Measurements from ENCODE around the gene PVALEF.

DNA sequence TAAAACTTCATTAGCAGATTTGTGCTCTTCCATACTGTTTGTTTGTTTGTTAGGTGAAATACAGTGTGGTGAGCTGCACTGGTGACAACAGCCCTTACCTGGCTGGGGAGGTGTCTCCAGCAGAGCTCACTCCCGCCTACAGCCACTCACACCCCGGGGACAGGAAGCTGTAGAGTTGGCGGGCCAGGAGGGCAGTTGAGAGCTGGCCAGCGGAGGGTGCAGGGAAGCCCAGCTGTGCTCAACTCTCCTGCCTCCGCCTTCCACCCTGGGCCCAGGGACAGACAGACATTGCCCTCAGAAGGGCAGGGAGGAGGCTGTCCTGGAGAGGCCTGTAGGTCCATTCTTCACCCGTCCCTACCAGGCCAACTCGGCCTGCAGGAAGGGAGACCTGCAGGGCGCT, 48.6 kb upstream of the PVALEF start:
- no peak for TF ChIP-seq EZH2phosphoT487 (IDR thresholded peaks at IDR 0.05; ENCODE audit: insufficient read depth, low read depth)
- no peak for TF ChIP-seq EZH2 (IDR thresholded peaks at IDR 0.05; ENCODE audit: insufficient read depth, poor library complexity, severe bottlenecking)

All from GM23248 (cell line).